Immature natural killer cell (primary cell): ENCODE measurements around the gene MYLK4. TPM values are rescaled to one million over a fixed set of nuclear protein-coding genes. Genes with fewer than 3 reads are reported as not detected.

Experiments used
- DNase-seq, 3 donors: peaks; one replicate each; pipeline ENCODE4 v3.0.0; 2022; ENCODE audit warnings: mixed read lengths in 1 of 3
- H3K27ac Mint-ChIP-seq, 6 donors: one replicate each; pipeline ENCODE4 v1.8.0; 2020; ENCODE audit warnings: mixed read lengths in 6 of 6, mild to moderate bottlenecking in 5 of 6, inconsistent platforms in 4 of 6, moderate library complexity in 3 of 6
- H3K27me3 Mint-ChIP-seq, 3 donors: one replicate each; pipeline ENCODE4 v1.8.0; 2020 to 2021; ENCODE audit warnings: low read depth in 3 of 3, mild to moderate bottlenecking in 3 of 3, mixed read lengths in 3 of 3, moderate library complexity in 3 of 3, inconsistent platforms in 1 of 3
- H3K36me3 Mint-ChIP-seq, 3 donors: one replicate each; pipeline ENCODE4 v1.8.0; 2020; ENCODE audit warnings: mixed read lengths in 3 of 3, inconsistent platforms in 2 of 3, mild to moderate bottlenecking in 2 of 3
- H3K4me1 Mint-ChIP-seq, 2 donors: one replicate each; pipeline ENCODE4 v1.8.0; 2020; ENCODE audit warnings: inconsistent platforms in 2 of 2, mild to moderate bottlenecking in 2 of 2, mixed read lengths in 2 of 2, moderate library complexity in 1 of 2
- H3K4me3 Mint-ChIP-seq, 5 donors: one replicate each; pipeline ENCODE4 v1.8.0; 2020; ENCODE audit warnings: mild to moderate bottlenecking in 5 of 5, mixed read lengths in 5 of 5, inconsistent platforms in 3 of 5, moderate library complexity in 3 of 5
- H3K9me3 Mint-ChIP-seq, 6 donors: one replicate each; pipeline ENCODE4 v1.8.0; 2020; ENCODE audit warnings: mild to moderate bottlenecking in 6 of 6, mixed read lengths in 6 of 6, inconsistent platforms in 4 of 6, moderate library complexity in 3 of 6
- polyA plus RNA-seq, 3 donors: library from polyadenylated mRNA; unstranded; fragments of 300-500 nt; fragmentation: Illumina TruSeq; gene quantifications; one replicate each; pipeline ENCODE4 v1.2.3, GENCODE V29; 2021

Gene MYLK4
- polyA plus RNA-seq, 3 donors from 2014 or later: 0.09 to 0.17 TPM; not detected in 1

GRCh38 chr6:2619651-2620050, 131.1 kb downstream of the MYLK4 start:
- DNase-seq: no peak
- Mint-ChIP-seq H3K36me3 (no peaks in the 10 kb centered on the region), H3K27ac (no peak overlapping the region), H3K4me1 (no peaks in the 10 kb centered on the region), H3K9me3 (no peaks in the 10 kb centered on the region), H3K27me3 (peaks cover 0 to 15% (median 3%) of the 10 kb centered on the region in 3 donors), H3K4me3 (no peak overlapping the region)

DNA sequence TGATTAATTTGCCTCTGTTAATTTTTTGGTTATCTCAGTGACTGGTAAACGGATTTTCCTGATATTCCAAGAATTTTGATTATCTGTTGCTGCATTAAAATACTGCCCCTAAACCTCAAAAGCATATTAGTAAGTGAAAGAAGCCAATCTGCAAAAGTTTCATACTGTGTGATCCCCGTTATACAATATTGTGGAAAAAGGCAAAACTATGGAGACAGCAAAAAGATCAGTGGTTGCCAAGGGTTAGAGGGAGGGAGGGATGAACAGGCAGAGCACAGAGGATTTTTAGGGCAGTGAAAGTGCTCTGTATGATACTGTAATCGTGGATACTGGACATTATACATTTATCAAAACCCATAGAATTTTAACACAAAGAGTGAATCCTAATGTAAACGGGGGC, 133.0 kb downstream of the MYLK4 start:
- Mint-ChIP-seq H3K9me3 (no peaks in the 10 kb centered on the region), H3K4me1 (no peaks in the 10 kb centered on the region), H3K4me3 (no peak overlapping the region), H3K27ac (no peak overlapping the region), H3K36me3 (no peaks in the 10 kb centered on the region), H3K27me3 (peaks cover 0 to 18% (median 3%) of the 10 kb centered on the region in 3 donors)
- no peak for DNase-seq

GRCh38 chr6:2616811-2617210, 133.9 kb downstream of the MYLK4 start:
- Mint-ChIP-seq H3K27me3 (peaks cover 1 to 20% (median 3%) of the 10 kb centered on the region in 3 donors), H3K36me3 (no peaks in the 10 kb centered on the region), H3K4me1 (no peaks in the 10 kb centered on the region), H3K9me3 (no peaks in the 10 kb centered on the region), H3K4me3 (no peak overlapping the region), H3K27ac (no peak overlapping the region)
- DNase-seq: no peak

DNA sequence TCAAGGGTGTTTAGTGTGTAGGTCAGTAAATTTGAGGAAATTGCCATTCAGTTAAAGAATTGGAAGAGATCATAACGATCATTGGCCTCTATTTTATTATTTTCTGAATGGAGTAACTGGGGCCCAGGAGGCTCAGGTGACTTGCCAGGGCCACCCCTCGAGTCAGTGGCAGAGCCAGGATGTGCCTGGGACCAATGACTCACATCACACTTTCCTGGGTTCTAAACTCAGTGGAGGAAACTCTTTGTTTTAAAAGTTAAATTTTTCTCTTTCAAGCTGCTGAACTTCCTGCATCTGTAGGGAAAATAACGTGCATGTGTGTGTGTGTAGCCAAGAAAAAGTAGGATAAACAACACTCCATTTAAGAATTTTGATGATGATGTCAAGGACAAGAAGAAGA, 135.5 kb downstream of the MYLK4 start:
- H3K4me1 Mint-ChIP-seq: no peaks in the 10 kb centered on the region
- no peak overlapping the region for H3K27ac Mint-ChIP-seq
- H3K9me3 Mint-ChIP-seq: no peaks in the 10 kb centered on the region
- H3K36me3 Mint-ChIP-seq: no peaks in the 10 kb centered on the region
- DNase-seq: no peak
- peaks cover 1 to 20% (median 3%) of the 10 kb centered on the region in 3 donors for H3K27me3 Mint-ChIP-seq
- no peak overlapping the region for H3K4me3 Mint-ChIP-seq

DNA sequence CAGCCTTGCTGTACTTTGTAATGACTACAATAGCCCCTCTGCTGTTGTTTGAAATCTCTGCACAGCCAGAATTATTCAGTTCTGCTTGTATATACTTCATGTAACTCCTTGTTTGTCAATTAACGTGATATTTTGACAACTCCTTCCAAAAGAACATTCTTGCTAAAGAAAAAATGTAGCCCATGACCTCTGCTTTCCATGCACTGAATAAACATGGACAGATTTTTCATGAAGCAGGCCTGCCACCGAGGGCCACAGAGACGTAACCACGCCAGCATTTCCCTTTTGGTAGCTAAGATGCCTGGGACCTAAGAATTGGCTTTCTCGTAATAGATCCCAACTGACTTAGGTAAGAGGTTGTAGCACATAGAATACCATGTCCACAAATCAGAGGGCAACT, 135.9 kb downstream of the MYLK4 start:
- Mint-ChIP-seq H3K27ac (no peak overlapping the region), H3K9me3 (no peaks in the 10 kb centered on the region), H3K4me3 (no peak overlapping the region), H3K4me1 (no peaks in the 10 kb centered on the region), H3K27me3 (peaks cover 1 to 20% (median 3%) of the 10 kb centered on the region in 3 donors), H3K36me3 (no peaks in the 10 kb centered on the region)
- no peak for DNase-seq

GRCh38 chr6:2614155-2614554, 136.6 kb downstream of the MYLK4 start:
- DNase-seq: no peak
- H3K4me1 Mint-ChIP-seq: no peaks in the 10 kb centered on the region
- H3K4me3 Mint-ChIP-seq: no peak overlapping the region
- H3K27ac Mint-ChIP-seq: no peak overlapping the region
- H3K36me3 Mint-ChIP-seq: no peaks in the 10 kb centered on the region
- peaks cover 1 to 17% (median 2%) of the 10 kb centered on the region in 3 donors for H3K27me3 Mint-ChIP-seq
- no peaks in the 10 kb centered on the region for H3K9me3 Mint-ChIP-seq

Other genes starting within 250 kb of the MYLK4 start
- 10 to 100 TPM; 25.5 to 43.3 (median 26.4) TPM for gene WRNIP1, start 14.5 kb upstream of the MYLK4 start, polyA plus RNA-seq
- gene SERPINB1, start 90.9 kb upstream of the MYLK4 start, polyA plus RNA-seq: 100 to 1,000 TPM; 108 to 164 (median 162) TPM
- 10 to 100 TPM; 20.7 to 50.4 (median 21.7) TPM for gene SERPINB9, start 152.4 kb upstream of the MYLK4 start, polyA plus RNA-seq
- gene SERPINB6, start 220.6 kb upstream of the MYLK4 start, polyA plus RNA-seq: 100 to 1,000 TPM; 196 to 243 (median 199) TPM
- 10 to 100 TPM; 55.5 to 74.7 (median 67.9) TPM for gene NQO2, start 249.0 kb upstream of the MYLK4 start, polyA plus RNA-seq